Coronary artery (tissue), 2 donors: Measurements from ENCODE around the gene CTTN.

Source experiments
- DNase-seq: peaks from one replicate; pipeline ENCODE4 v3.0.0-alpha.2; 2017; ENCODE audit warnings: low spot score
- H3K27ac ChIP-seq, 2 donors: fragments of 200-600 bp; sonication (generic); one replicate each; pipeline ENCODE4 v1.5.1; 2016 to 2019
- H3K4me3 ChIP-seq: fragments of 200-600 bp; sonication (generic); 2 replicates; pipeline ENCODE4 v1.5.1; 2016; ENCODE audit warnings: mild to moderate bottlenecking, moderate library complexity
- TF ChIP-seq, protein P1 (sequence below): fragments of 200-600 bp; sonication (generic); IDR thresholded peaks from one replicate; pipeline ENCODE4 v1.5.1; 2019; ENCODE audit warnings: antibody characterized with exemption

Gene CTTN

DNA sequence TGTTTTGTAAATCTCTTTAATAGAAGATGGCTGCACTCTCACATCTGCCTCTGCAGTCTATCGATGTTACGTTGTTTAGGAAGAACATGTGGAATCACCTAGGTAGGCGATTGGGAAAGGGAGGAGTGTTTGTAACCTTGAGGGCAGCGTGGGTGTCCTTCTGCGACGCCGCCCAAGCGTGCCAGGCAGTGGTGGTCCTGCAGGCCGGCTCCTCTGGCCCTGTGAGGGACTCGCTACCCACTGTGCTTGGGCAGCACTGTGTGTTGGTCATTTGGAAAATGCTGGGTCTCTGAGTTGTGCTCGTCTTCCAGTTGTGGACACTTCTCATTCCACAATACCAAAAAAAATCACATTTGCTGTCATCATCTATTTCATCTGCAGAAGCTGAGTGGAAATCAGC is 29.1 kb downstream of the CTTN start:
- H3K4me3 ChIP-seq = no peak overlapping the region
- no peak for DNase-seq
- TF ChIP-seq, protein P1, sequence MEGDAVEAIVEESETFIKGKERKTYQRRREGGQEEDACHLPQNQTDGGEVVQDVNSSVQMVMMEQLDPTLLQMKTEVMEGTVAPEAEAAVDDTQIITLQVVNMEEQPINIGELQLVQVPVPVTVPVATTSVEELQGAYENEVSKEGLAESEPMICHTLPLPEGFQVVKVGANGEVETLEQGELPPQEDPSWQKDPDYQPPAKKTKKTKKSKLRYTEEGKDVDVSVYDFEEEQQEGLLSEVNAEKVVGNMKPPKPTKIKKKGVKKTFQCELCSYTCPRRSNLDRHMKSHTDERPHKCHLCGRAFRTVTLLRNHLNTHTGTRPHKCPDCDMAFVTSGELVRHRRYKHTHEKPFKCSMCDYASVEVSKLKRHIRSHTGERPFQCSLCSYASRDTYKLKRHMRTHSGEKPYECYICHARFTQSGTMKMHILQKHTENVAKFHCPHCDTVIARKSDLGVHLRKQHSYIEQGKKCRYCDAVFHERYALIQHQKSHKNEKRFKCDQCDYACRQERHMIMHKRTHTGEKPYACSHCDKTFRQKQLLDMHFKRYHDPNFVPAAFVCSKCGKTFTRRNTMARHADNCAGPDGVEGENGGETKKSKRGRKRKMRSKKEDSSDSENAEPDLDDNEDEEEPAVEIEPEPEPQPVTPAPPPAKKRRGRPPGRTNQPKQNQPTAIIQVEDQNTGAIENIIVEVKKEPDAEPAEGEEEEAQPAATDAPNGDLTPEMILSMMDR = no peak
- no peak overlapping the region for H3K27ac ChIP-seq

DNA sequence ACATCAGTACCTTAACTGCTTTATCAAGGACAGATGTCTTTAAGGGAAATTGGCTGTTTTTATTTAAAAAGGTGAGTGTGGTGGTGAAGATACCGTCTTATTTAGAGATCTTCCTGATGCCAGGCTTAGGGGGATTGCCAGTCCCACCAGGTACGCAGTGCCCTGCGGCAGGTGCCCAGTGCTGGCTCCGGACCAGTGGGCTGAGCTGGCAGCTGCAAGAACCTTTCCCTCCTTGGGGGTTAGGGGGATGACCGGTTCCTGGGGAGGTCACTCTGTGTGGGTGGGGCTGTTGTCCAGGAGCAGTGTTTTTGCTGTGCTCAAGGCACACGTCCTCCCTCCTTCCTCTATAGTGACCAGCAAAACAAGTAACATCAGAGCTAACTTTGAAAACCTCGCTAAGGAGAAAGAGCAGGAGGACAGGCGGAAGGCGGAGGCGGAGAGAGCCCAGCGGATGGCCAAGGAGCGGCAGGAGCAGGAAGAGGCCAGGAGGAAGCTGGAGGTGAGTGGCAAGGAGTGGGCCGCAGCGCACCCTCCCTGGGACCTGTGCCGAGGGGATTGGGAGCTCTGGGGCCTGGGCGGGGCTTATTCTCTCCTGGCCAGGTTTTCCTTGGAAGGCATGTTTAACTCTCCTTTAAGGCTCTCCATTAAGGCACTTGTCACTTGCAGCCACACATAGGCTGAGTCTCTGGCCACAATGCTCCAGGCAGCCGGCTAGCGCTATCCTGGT is 30.5 kb downstream of the CTTN start:
- H3K4me3 ChIP-seq = no peak overlapping the region
- DNase-seq = no peak
- no peak overlapping the region for H3K27ac ChIP-seq
- TF ChIP-seq, protein P1 = no peak

DNA sequence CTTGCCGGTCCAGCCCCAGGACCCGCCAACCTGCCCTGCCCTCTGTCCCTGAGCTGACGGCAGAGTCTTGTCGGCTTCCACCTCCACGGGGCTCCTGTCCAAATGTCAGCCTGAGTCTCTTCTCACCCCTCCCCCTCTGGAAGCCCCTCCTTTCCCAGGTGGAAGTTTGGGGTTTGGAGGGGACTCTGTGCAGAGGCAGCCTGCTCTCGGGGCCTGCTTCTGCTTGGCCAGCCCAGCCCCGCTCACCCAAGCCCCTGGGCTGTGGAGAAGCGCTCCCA is 31.0 kb downstream of the CTTN start:
- TF ChIP-seq, protein P1 = no peak
- no peak for DNase-seq
- Histone ChIP-seq H3K4me3 (no peak overlapping the region), H3K27ac (no peak overlapping the region)

DNA sequence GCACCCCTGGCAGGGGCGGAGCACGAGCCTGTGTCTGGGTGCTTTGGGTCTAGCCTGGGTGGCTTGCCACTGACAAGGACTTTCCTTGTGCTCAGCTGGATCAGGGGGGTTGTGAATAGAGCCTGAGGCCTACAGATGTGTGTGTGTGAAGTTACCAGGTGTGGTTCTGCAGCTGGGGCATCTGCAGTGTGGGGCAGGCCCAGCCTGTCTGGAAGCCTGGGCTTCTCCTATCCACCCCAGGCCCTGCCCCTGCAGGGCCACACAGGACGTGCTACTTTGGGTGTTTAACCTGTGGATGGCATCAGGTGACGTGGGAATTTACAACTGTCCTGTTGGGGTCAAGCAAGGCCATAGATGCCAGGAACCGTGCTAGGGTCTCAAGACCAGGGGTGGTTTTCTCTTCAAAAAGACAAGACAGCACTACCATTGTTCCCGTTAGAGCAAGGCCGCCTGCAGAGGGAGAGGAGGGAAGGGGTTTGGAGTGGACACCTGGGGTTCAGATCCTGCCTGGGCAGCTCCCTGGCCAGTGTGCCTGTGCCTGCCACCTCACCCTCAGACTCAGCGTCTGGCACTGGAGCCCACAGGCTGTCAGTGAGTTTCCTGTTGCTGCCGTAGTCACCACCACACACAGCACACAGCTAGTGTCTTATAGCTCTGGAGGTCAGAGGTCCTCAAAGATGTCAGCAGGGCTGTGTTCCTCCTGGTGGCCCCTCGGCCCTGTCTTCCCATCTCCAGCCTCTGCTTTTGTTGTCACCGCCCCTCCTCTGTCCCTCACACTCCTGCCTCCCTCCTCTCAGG is 31.6 kb downstream of the CTTN start:
- Histone ChIP-seq H3K4me3 (no peak overlapping the region), H3K27ac (no peak overlapping the region)
- TF ChIP-seq, protein P1 = no peak
- DNase-seq = no peak

DNA sequence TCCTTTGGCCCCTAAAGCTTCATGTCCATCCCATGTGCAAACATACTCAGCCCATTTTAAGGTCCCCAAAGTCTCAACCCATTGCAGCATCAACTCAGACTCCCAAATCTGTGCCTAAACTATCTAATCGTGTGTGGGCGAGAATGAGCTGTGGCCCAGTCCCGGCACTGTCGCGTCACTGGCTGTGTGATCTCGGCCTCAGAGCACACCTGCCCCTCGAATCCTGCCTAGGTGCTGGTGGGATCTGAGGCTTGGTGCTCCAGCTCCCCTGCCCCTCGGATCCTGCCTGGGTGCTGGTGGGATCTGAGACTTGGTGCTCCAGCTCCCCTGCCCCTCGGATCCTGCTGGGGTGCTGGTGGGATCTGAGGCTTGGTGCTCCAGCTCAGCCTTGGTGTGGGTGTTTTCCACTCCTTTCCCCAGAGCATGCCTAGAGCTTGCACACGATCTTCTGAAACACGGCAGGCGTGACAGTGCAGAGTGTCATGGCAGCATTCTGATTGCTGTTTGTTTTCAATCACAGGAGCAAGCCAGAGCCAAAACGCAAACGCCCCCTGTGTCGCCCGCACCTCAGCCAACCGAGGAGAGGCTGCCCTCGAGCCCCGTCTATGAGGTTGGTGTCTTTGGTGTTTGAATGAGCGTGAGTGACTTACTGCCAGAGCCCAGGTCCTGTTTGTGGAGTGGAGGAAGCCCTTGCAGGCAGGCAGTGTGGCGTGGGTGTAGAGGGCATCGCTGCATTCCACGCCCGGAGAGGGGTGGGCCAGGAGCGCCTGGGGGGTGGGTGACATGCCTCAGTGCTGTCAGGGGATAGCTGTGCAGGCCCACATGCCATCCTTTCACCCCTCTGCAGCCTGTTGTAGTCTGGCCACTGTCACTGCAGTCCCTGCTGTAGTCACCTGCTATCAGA is 32.6 kb downstream of the CTTN start:
- TF ChIP-seq, protein P1 = no peak
- H3K4me3 ChIP-seq = no peak overlapping the region
- no peak overlapping the region for H3K27ac ChIP-seq
- DNase-seq = no peak

DNA sequence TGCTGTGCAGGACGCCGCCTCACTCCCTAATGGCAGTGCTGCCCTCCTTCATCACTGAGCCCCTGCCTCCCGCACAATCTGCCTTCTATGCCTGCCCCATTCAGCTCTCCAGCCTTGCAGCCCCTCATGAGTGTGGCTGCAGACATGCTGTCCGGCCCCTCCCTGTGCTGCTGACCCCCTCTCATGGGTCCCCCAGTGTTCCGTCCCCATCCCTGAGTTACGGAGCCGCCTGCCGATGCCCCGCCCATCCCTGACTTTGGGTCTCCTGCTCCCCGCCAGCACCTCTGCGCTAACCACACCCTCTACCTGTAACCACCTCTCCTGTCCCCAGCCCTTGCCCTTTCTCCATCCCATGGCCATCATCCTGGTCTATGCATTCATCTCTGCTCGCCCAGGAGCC is 33.3 kb downstream of the CTTN start:
- Histone ChIP-seq H3K27ac (no peak overlapping the region), H3K4me3 (no peak overlapping the region)
- DNase-seq = no peak
- TF ChIP-seq, protein P1 = no peak
